ENCODE data around the gene ACTN4.
A peak's percentile ranks its signal among the peaks of the same experiment; 100 is the strongest.

Gene ACTN4

DNA sequence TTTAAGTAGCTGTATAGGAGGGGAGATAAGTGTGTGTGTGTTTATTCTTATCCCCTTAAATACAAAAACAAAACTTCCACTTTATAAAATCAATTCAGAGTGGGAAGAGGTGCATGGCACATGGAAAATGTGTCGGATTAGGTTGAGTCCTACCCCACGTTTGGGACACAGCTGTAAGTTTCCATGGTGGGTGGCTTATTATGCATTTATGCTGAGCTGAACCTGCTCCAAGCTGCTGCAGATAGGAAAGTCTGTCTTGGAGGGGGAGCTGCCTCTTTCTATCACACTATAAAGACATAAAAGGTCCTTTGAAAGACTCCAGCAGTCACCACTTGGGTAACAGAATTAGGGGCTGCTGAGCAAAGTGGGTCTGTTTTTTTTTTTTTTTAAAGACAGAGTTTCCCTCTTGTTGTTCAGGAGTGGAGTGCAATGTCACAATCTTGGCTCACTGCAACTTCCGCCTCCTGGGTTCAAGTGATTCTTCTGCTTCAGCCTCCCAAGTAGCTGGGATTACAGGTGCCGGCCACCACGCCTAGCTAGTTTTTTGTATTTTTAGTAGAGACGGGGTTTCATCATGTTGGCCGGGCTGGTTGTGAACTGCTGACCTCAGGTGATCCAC lies 15.2 kb downstream of the ACTN4 start:
- DNase-seq: no peak

DNA sequence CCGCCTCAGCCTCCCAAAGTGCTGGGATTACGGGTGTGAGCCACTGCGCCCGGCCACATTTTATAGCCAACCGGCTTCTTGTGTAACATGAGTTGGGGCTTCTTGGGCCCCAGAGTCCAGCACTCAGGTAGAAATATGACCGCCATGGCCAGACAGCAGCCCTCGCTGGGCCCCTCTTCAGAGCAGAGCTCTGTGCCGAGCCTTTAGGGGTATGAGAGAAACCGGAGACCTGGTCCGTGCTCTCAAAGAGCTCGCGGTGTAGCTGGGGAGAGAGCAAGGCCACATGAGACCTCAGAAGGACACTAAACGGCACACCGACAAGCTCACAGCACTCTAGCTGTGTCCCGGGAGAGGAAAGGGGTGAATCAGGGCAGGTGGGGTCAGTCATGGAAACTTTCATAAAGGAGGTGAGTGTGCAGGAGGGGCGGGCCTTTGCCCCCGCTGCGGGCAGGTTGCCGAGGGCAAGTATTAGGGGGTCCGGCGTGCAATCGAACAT lies 15.8 kb downstream of the ACTN4 start:
- no peak for DNase-seq

DNA sequence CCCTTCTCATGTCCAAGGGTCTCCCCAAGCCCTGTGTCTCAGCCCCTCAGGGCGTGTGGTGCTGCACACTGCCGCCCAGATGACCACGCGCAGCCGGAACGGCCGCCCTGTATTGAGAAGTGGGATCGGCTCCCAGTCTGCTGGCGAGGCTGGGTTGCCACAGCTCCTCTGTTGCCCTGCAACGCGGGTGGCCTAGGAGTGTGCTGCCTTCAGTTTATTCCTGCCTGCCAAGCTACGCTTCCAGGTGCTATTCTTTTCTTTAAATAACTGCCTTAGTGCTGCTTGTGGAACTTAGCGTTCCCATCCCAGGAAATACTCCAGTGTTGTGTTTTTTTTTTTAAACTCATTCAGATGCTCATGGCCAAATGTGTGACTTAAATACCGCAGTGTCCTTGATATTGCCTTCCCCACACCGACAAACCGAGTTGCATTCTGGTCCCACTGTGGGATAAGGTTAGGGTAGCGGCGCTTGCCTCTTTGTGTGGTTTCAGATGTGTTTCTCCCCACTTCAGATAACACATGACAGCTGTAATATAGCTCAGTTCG lies 16.6 kb downstream of the ACTN4 start:
- peak; percentile 88 for DNase-seq

DNA sequence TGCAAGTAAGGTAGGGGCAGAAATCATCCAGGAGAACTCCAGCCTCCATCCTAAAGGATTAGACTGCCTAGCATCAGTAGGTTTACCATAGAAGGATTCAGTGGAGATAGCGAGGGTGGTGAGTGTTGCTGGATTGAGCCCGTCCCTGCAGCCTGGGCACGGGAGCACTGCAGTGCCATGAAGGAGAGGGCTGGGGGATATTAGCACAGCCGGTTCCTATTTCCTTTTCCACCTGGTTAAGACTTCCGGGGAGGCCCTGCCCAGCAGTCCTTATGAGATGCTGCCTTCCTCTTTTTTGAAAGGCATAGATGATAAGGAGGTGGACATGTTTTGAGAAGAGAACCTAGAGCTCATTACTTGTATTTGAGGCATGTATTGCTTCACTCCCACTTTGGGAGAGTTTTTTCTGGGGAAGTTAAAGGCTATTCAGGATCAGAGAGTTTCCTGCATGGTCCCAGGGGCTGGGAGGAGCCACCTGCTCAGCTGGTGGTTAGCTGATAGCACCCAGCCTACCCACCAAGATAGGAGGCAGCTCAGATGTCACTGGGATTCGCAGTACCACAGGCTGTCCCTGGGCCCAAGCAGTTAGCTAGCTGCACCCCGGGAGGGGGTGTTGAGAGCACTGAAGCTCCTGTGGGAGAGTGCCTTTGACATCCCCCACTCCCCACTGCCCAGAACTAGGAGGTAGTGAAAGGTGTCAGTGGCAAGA lies 17.2 kb downstream of the ACTN4 start:
- peak; percentile 87 for DNase-seq

DNA sequence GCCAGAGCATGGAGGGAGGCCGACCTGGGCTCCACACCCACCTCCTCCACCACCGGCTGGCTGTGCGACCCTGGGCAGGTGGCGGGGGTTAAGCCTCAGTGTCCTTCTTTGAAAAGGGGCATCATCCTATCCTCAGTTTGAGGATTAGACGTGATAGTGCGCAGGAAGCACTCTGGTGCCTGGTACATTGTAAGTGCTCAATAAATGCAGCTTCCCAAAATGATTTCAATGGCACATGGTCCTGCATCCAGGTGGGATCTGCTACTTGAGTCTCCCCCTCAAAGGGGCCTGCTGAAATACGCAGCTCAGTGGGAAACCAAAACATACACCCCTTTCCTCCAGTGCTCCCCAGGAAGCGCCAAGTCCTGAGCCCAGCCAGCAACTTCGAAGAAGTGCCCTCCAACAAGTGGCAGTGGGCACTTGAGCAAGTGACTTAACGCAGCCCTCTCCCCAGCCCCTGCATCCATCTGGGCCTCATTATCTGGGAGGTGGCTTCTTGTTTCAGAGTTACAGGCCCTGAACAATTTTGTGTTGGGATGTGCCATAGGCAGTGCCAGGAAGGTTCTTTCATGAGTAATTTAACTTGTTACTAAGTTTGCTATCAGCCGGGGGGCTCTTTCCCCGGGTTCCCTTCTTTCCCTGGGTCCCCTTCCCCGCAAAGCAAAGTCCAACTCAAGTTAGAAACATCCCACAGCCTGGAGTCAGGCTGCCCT lies 17.9 kb downstream of the ACTN4 start:
- no peak for DNase-seq

DNA sequence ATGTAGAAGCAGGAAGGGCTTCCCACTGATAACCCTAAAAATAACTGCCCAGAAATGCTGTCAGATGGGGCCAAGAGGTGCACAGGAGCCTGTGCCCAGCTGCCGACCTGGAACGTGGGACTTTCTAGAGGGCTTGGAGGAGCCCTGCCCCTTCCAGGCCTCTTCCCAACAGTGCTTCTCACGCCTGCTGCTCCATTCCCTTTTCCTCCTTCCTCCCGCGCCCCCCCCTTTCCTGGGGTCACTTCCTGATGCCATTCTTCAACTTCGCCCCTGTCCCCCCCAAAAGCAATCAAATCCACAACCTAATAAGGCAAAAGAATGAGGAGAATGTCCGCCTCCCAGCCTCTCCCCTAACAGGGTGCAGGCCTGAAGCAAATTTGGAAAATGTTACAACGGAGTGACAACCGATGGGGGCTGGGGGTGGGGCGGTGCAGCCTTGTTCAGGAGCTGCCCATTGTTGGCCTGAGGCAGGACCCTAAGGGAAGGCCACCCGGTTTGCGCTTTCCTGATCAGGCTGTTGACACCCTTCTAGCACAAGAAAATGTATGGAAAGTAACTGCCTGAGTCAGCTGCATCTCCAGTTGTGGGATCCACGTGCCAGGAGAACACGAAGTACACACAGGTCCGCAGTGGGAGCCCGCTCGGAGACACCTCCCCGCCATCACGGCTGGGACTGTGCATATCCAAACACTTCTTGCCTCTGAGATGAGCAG lies 18.7 kb downstream of the ACTN4 start:
- peak; percentile 39 for DNase-seq

DNA sequence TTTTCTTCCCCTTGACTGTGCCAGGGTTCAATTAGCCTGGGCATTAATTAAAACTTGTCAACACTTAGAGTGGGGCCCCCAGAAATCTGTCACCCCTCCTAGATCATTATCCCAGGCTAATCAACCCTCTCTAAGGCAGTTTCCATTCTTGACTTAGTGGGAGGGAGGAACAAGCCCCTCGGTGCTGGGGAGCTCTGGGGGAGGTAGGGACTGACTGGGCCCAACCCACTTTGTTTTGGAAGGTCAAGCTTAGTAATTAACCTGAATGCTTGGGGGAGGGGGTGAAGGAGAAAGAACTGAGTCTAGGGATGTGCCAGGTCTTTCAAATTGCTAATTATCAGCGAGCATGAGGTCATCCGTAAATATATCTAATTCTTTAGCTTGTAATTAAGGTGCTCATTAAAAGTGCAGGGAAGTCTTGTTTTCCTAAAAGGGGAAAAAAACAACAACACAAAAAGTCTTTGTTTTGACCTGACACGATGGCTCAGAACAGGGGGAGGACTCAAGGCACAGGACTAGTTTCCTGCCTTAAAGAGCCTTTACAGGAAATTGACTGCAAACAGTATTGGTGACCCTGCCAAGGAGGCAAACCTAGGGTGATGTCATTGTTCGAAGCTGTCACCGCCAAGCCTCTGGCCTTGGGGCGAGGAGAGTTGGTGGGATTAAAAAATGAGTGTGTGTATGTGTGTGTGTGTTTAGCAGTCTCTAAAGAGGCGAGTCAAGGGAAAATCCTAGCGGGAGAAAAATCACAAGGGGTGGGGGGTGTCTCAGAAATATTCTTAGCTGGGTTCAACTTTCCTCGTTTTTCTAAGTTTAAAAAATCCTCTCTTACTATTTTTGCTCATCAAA lies 19.4 kb downstream of the ACTN4 start:
- peak; percentile 67 for DNase-seq

DNA sequence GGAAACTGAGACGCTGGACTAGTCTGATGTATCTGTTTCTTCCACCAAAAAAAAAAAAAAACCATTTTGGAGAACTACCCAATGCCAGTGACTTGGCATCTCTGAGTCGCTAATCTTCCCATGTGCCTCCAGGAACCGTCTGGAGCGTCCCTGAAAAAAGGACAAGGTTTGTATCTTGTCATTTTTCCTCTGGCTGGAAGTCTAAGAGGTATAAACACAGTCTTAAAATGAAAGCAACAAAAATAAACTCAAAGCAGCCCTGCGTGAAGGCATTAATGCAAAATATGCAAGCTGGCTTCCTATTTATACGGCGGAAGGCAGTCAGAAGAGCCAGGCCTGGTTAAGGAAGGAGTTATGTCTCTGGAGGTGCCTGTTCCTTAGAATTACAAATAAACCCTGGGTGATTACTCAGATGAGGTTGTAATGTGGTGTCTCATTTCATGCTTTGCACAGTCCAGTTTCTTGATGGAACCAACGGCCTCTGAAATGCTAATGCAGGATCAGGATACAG lies 20.3 kb downstream of the ACTN4 start:
- DNase-seq: no peak

DNA sequence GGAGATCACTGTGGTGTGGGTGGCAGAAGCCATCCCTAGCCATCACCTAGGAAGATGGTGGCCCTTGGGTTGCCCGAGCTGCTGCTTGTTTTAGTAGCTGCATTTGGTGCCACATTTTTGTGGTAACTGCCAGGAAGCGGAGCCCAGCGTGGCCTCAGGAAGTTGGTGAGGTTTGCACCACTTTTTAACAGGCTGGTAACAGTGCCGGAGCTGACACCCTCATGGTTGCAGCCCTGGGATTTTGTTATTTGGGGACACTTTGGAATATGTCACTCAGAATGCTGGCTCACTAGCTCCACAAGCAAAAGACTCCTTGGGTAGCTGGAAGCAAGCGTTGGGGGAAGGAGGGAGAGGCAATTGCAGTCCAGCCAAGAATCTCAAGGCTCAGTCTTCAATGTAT lies 22.1 kb downstream of the ACTN4 start:
- DNase-seq: peak; percentile 65

DNA sequence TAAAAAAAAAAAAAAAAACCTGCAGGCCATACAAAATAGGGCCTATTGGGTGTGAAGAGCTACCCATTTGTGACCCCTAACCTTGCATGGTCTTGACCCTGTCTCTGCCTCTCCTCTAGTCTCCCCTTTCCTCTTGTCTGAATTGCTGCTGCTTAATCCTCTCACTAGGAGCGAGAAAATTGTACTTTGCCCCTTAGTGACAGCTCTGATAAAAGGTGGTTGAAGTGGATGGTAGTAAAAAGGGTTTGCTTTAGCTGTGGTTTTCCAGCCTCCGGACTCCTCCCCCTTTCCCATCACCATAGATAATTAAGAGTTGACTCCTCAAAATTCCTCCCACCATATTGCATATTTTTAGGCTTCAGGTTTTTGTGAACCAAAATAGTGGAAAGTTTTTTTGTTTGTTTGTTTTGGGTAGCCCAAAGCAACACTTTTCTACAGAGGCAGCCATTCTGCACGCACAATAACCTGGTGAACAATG lies 23.5 kb downstream of the ACTN4 start:
- no peak for DNase-seq

DNA sequence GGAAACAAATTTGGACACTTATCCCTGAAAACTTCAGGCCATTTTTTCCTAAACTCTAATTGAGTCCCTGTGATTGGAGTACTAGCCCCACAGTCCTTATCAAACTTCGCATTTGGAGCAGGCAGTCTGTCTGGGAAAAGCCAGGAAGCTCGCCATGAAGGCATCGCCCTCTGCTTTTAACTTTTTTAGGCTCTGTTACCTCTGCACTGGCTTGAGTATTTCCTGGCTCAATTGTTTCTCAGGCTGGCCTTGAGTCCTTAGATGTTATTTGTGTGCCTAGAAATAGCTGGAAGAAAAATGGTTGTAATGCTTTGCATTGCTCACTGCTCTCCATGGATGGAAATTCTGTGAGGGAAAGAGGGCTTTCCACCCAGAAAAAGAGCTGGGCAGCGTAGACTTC lies 24.2 kb downstream of the ACTN4 start:
- no peak for DNase-seq

DNA sequence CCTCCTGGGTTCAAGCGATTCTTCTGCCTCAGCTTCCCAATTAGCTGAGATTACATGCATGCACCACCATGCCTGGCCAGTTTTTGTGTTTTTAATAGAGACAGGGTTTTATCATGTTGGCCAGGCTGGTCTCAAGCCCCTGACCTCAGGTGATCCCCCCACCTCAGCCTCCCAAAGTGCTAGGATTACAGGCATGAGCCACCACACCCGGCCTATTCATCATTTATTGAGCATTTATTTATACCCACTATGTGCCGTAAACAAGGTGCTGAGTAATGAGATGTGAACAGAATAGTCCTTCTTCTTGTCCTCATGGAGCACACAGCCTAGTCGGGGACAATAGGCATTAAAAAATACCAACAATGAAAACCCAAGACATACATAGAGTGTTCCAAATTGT lies 25.6 kb downstream of the ACTN4 start:
- no peak for DNase-seq

DNA sequence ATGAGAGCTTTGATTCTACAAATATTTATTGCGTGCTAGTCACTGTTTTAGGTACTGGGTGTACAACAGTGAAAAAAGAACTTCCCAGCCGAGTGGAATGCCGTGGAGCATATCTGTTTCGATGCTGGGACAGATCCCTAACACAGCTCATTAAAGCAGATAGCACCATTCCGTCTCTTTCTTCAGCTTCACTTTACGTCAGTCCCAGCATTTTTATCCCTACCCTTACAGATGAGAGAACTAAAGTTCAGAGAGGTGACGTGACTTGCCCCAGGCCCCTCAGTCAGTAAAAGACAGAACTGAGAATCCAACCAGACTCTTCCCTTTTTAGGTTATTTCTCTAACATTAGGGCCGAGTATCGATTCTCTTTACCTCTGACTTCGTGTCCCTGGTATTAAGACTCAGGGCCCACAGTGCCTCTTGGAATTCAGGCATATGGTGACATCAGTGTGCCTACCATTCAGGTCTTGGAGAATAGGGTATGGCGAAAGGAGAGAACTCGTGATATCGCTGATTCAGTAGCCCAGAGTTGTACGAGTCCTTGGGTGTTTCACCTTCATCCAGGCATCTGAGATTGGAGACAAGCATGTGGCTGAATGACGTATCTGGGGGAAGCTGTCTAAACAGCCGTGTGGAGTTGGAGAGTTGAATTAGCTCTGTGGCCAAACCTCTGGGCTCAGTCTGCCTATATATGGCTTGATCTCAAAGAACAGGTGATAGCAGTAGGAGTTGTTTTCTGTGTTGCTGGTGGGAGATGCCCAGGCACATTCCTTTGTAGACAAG lies 27.1 kb downstream of the ACTN4 start:
- peak; percentile 56 for DNase-seq

DNA sequence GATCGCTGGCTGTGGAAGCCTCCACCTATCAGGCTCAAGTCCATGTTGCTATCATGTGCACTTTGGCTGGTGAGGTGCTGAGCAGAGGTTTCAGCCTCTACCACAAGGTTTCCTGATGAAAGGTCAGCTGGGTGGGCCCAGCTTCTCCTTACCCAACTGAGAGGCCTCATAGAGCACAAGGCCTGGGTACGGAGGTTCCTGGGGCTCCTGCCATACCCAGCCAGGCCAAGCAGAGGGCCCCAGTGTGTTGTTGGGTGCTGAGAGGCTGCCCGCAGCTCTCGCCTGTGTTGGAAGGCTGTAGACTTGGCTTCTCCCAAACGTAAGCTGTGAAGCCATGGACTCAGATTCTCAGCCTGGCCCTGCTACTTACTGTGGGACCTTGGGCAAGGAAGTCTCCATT lies 28.2 kb downstream of the ACTN4 start:
- DNase-seq: peak; percentile 83

DNA sequence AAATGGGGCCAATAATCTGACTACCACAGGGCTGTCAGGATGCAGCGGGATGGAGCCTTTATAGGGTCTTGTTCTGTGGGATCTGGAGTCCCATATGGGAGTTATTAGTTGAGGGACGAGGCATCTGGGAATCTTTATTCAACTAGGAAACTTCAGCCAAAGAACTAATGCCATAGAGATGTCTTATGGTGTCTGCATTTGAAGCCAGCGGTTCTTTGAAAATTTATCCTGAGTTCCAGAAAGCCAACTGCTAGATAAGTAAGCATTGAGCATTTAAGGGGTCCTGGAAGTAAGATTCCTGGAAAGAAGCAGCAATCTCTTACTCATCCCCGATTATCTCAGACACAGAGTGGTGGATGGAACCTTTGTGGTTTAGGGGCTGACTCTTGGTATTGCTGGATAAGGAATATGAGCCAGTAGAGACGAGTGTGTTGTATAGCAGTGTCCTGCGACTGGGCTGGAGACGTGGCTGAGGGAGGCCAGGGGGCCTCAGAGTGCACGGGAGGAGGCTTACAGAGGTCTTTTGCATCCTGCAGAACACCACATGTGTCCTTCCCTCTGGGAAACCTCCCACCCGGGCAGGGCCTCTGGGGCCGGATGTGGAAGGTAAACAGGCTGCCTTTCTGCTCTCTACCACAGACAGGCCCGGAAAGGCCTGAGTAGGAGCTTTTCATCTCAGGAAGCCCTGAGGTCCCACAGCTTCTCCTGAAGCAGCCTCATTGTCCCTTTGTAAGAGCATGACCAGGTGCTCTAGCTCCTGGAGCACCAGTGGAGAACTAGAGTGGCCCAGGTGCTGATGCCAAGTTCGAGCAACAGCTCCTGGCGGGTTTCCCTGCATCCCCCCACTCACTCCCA lies 28.8 kb downstream of the ACTN4 start:
- DNase-seq: peak; percentile 96

DNA sequence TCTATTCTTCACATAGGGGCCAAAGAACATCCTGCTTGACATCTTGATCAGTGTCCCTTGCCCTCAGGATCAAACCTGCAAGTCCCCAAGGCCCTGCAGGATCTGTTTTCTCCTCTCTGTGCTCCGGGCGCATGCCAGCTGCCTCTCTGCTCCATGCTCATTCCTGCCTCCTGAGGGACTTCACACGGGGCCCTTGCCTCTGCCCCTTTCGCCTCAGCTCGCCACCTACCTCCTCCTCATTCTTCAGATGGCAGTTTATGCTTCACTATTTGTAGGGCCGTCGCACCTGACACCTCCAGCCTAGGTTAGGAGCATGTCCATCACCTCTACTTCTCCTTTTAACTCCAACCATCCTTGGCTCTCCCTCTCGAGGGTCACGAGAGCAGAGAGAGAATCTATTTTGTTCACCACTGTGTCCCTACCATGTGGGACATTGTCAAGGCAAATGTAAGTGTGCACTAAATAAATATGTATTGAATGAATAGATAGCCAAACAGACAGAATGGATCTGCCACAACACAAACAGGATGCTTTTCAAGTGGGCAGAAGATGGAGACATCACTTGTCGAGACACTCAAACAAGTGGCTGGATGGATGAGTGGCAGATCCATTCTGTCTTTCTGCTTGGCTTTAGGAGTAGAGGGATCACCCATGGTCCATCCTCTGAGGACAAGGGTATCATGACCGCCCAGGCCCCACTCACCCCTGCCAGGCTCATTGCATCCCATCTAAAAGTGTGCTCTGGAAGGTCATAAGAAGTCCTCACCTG lies 29.6 kb downstream of the ACTN4 start:
- DNase-seq: no peak

DNA sequence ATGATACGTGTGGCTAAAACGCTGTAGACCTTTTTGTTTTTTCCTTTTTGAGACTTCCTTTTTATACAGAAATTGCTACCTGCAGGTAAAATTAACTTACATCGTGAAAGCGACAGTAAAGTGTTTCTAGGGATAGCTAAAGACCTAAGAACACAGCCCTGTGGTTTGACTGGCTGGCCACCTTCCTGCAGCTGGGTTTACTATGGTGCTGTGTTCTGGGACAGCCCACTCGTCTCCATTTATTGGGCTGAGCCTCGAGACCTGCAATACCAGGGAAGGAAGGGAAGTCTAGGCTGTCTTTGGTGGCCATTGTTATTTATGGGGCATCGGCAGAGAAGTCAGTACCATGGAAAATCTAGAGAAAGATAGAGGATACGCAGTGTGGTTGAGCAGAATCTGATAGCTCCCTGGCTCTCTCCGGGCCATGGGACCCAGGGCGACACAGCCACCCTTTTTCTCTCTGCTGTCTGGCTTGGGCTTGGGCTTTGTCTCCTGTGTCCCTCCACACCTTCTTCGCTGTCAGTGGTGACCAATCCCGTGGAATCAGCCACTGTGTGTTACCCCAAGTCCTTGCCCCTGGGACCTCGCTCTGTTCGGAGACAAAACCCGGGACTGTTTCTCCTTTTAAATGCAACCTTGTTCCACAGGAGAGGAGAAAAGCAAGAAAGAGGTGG lies 30.9 kb downstream of the ACTN4 start:
- DNase-seq: peak; percentile 51

DNA sequence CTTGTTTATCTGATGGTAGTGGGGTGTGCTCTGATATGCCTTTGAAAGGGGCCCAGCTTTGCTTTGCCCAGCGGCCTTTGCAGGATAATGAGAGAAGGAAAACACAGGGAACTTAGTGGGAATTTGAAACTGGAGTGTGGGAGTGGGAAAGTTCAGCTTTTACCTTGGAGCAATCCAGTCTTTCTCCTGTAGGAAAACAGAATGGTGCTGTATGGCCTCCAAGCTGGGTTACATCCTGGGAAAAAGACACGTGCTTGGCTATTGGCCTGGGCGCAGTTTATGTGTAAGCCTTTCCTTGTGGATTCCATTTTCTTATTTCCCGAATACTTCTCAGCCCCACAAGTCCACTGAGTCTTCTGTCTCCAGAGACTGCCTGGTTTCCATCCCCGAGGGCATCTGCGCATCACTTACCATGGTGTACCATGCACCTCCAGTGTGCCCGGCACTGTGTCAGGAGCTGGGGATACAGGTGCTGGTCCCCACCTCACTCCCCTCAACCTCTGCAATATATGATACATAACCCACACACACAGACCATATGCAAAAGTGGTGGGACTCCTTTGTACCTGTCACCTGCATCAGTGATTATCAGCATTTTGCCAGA lies 31.5 kb downstream of the ACTN4 start:
- DNase-seq: no peak

Data from hematopoietic multipotent progenitor cell treated with erythropoietin and hydrocortisone succinate and interleukin-3 and kit ligand, for 6 days (in vitro differentiated cells).